GM18498 (cell line): ENCODE data around the gene WNT2.
A peak's percentile ranks its signal among the peaks of the same experiment; 100 is the strongest.
"Not testable (repeated sequence)": the region's sequence is repeated elsewhere in the genome, so short reads cannot be mapped to it uniquely, and the experiment has no call there.

Experiments used
- ATAC-seq: cut with Tn5 transposase; IDR thresholded peaks from one replicate; pipeline ENCODE4 v1.9.1; 2021; ENCODE audit warnings: mild to moderate bottlenecking, moderate library complexity; ENCODE audit not compliant: unreplicated experiment

The WNT2 gene

GRCh38 chr7:117270371-117270770 is 52.5 kb downstream of the WNT2 start:
- ATAC-seq, result no peak

- no peak for ATAC-seq
These were observed 53.0 kb downstream of the WNT2 start for GRCh38 chr7:117269886-117270285.

GRCh38 chr7:117269417-117269816 is 53.4 kb downstream of the WNT2 start:
- no peak for ATAC-seq

- ATAC-seq, result no peak
These were observed 58.1 kb downstream of the WNT2 start for GRCh38 chr7:117264716-117265115.

- ATAC-seq, result no peak
These were observed 60.3 kb downstream of the WNT2 start for GRCh38 chr7:117262546-117262945.

- no peak for ATAC-seq
These were observed 63.2 kb downstream of the WNT2 start for GRCh38 chr7:117259615-117260014.

GRCh38 chr7:117251687-117252086 is 71.2 kb downstream of the WNT2 start:
- ATAC-seq, result peak; percentile 55

GRCh38 chr7:117250801-117251200 is 72.1 kb downstream of the WNT2 start:
- ATAC-seq, result no peak

- ATAC-seq, result no peak
These were observed 72.6 kb downstream of the WNT2 start for GRCh38 chr7:117250245-117250644.

- no peak for ATAC-seq
These were observed 73.2 kb downstream of the WNT2 start for GRCh38 chr7:117249696-117250095.

- no peak for ATAC-seq
These were observed 74.0 kb downstream of the WNT2 start for GRCh38 chr7:117248829-117249228.

- ATAC-seq, result no peak
These were observed 75.0 kb downstream of the WNT2 start for GRCh38 chr7:117247809-117248208.

- ATAC-seq, result not testable (repeated sequence)
These were observed 77.2 kb downstream of the WNT2 start for GRCh38 chr7:117245703-117246102.

- no peak for ATAC-seq
These were observed 79.5 kb downstream of the WNT2 start for GRCh38 chr7:117243390-117243789.

- ATAC-seq, result no peak
These were observed 81.8 kb downstream of the WNT2 start for GRCh38 chr7:117241088-117241487.

GRCh38 chr7:117238937-117239336 is 83.9 kb downstream of the WNT2 start:
- ATAC-seq, result no peak

GRCh38 chr7:117238472-117238871 is 84.4 kb downstream of the WNT2 start:
- ATAC-seq, result no peak

- no peak for ATAC-seq
These were observed 85.2 kb downstream of the WNT2 start for GRCh38 chr7:117237646-117238045.

GRCh38 chr7:117231047-117231359 is 91.9 kb downstream of the WNT2 start:
- no peak for ATAC-seq

GRCh38 chr7:117230276-117231046 is 92.4 kb downstream of the WNT2 start:
- peak; percentile 59 for ATAC-seq

- no peak for ATAC-seq
These were observed 93.5 kb downstream of the WNT2 start for GRCh38 chr7:117229350-117229749.

- ATAC-seq, result no peak
These were observed 95.8 kb downstream of the WNT2 start for GRCh38 chr7:117227091-117227490.

GRCh38 chr7:117225536-117225935 is 97.3 kb downstream of the WNT2 start:
- ATAC-seq, result no peak
